Embryonic facial prominence (tissue), 1 donor: Measurements from ENCODE around the gene ARHGEF38.
A peak's percentile ranks its signal among the peaks of the same experiment; 100 is the strongest.
"Not testable (repeated sequence)": the region's sequence is repeated elsewhere in the genome, so short reads cannot be mapped to it uniquely, and the experiment has no call there.

Experiments used
- DNase-seq: peaks from one replicate; pipeline ENCODE4 v3.0.0-alpha.2; 2016; ENCODE audit errors: extremely low spot score

The ARHGEF38 gene

GRCh38 chr4:105652286-105652888, 100.0 kb downstream of the ARHGEF38 start:
- DNase-seq = no peak

- DNase-seq = no peak
These were observed 104.8 kb downstream of the ARHGEF38 start for GRCh38 chr4:105657117-105657765.

- no peak for DNase-seq
These were observed 106.8 kb downstream of the ARHGEF38 start for GRCh38 chr4:105659190-105659589.

- DNase-seq = no peak
These were observed 108.6 kb downstream of the ARHGEF38 start for GRCh38 chr4:105661028-105661427.

GRCh38 chr4:105662935-105663675, 110.7 kb downstream of the ARHGEF38 start:
- no peak for DNase-seq

- no peak for DNase-seq
These were observed 114.3 kb downstream of the ARHGEF38 start for GRCh38 chr4:105666693-105667092.

GRCh38 chr4:105670684-105671083, 118.3 kb downstream of the ARHGEF38 start:
- DNase-seq = no peak

- DNase-seq = no peak
These were observed 118.9 kb downstream of the ARHGEF38 start for GRCh38 chr4:105671301-105671700.

GRCh38 chr4:105674011-105674410, 121.6 kb downstream of the ARHGEF38 start:
- no peak for DNase-seq

- no peak for DNase-seq
These were observed 125.3 kb downstream of the ARHGEF38 start for GRCh38 chr4:105677709-105678108.

- DNase-seq = no peak
These were observed 126.8 kb downstream of the ARHGEF38 start for GRCh38 chr4:105679186-105679585.

GRCh38 chr4:105683038-105683437, 130.6 kb downstream of the ARHGEF38 start:
- DNase-seq = no peak

- no peak for DNase-seq
These were observed 134.2 kb downstream of the ARHGEF38 start for GRCh38 chr4:105686571-105686970.

GRCh38 chr4:105694812-105695211, 142.4 kb downstream of the ARHGEF38 start:
- not testable (repeated sequence) for DNase-seq

GRCh38 chr4:105695832-105696231, 143.4 kb downstream of the ARHGEF38 start:
- DNase-seq = not testable (repeated sequence)

- DNase-seq = no peak
These were observed 146.2 kb downstream of the ARHGEF38 start for GRCh38 chr4:105698607-105699006.

GRCh38 chr4:105707782-105708180, 155.4 kb downstream of the ARHGEF38 start:
- DNase-seq = no peak

- peak; percentile 90 for DNase-seq
These were observed 156.0 kb downstream of the ARHGEF38 start, which contains the start of the genes GSTCD and INTS12 for GRCh38 chr4:105708181-105709080. Gene GSTCD (plus strand): TSS chr4:105708784. CDS start chr4:105717614, 8,830 bp downstream. Gene INTS12 (minus strand): TSS chr4:105708689. CDS start chr4:105700005, 8,684 bp downstream.

GRCh38 chr4:105709081-105709450, 156.6 kb downstream of the ARHGEF38 start:
- no peak for DNase-seq

GRCh38 chr4:105710012-105710600, 157.7 kb downstream of the ARHGEF38 start:
- no peak for DNase-seq

- no peak for DNase-seq
These were observed 158.3 kb downstream of the ARHGEF38 start for GRCh38 chr4:105710678-105711077.
